ENCODE results near the gene HOXA5.

The HOXA5 gene

DNA sequence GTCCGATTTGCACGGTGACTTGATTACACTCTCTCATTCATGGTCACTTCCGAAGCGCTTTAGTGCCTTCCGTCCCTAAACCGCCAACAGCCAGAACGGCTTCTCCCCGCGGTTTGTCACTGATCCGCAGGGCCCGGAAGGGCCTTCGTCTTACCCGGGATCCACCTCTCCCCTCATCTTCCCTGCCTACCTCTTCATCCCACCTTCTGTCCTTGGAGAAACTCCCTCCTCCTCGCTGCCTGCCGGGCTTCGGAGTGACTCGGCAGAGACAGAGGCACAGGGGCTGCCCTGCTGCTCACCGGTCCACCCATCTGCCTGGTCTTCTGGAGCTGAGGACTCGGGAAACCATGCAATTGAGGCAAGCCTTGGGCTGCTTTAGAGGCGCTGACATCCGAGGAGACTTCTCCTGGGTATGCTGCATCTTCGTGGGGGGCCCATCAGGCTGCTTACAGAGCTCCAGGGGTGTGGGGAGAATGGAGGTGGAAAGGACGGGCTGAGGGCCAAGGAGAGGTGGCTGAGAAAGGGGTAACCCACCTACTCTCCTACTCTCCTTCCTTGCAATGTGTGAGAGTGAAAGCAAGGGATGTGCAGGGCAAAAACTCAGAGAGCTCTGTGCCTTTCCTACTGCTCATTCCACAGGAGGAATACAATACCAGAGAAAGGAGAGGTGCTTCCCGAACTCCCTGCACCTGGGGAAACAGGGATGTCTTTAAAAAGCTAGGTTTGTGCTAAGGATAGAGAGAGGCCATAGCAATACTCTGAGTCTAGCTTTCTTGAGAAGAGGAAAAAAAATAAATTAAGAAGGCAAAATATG lies 42.6 kb upstream of the HOXA5 start:
- Histone ChIP-seq H3K9me3 (no peaks in the 10 kb centered on the region), H3K4me1 (peaks cover 35% of the 10 kb centered on the region), H3K36me3 (replicated peaks) (peaks cover 12% of the 10 kb centered on the region), H3K27me3 (ENCODE audit: low read depth) (no peaks in the 10 kb centered on the region), H3K4me3 (peak overlapping the region; percentile 60)
- DNase-seq (ENCODE audit: low spot score in 2 of 2), result peak; percentile 67 to 70
- in situ Hi-C loops (cut with MboI; ENCODE audit: low sequenced_read_pairs), result no loop called here

DNA sequence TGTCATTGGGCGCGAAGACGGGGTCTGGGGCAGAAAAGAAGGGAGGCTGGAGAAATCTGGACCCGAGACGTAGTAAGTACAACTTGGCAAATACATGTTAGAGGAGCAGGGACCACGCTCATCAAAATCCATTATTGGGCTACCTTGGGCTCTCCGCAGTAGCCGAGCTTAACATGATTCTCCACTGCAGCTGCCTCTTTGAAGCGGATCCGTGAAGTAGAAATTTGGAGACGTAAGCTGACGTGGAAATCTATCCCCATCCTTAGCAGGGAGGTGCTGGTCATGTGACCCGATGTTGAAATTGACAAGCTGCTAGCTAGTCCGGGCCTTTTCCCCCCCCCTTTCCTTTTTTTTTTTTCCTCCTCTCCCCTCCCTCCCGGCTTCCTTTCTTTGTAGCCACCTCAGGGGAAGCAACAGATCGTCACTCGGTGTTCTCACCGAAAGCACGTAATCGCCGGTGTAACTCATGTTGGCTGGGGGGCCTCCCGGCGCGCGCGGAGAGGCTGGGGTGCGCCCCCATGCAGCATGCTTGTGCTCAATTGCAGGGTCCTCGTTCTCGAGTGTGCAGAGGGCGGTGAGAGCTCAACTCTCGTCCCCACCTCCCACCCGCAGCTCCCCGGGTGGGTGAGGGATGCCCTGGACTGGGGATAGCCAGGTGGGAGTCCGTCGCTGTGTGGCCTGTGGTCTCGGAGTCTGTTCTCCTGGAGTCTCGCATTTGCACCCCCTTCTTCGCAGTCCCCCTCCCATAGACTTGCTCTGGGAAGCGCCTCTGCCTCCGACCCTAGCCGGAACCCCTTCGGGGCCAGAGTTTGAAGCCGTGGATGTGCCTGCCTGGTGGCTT lies 41.8 kb upstream of the HOXA5 start, which contains the start of gene HOXA11:
TSS of gene HOXA11 (minus strand) at position 220 of the 841 bp plus-strand sequence. CDS start at position 132, 88 bp downstream.
- peak; percentile 87 to 97 for DNase-seq (ENCODE audit: low spot score in 2 of 2)
- Histone ChIP-seq H3K4me3 (peak within 1 kb of the TSS; percentile 60), H3K27me3 (ENCODE audit: low read depth) (no peaks in the 10 kb centered on the region), H3K4me1 (peaks cover 40% of the 10 kb centered on the region), H3K36me3 (replicated peaks) (peaks cover 12% of the 10 kb centered on the region), H3K9me3 (no peaks in the 10 kb centered on the region)
- in situ Hi-C loops (cut with MboI; ENCODE audit: low sequenced_read_pairs), result no loop called here

DNA sequence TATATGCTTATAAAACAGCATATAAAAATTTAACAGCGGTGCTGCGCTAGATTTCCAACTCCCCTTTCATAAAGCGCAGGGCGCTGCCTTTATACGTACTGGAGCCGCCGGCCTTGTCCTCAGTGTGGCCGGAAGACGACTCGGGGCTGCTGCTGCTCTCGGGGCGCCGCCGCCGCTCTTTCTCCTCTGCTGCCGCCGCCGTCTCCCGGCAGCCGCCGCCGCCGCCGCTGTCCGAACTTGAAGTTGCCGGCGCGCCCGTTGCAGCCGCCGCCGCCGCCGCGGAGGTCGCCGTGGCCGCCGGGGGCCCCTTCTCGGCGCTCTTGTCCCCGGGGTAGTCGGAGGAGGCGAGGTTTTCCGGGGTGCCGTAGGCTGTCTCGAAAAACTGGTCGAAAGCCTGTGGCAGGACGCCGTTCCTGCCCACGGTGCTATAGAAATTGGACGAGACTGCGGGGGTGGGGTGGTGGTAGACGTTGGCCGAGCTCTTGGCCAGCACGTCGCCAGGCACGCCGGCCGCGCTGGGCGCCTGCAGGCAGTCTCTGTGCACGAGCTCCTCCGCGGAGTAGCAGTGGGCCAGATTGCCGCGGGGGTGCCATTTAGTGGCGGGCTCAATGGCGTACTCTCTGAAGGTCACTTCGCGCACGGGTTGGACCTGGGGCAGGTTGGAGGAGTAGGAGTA lies 41.0 kb upstream of the HOXA5 start:
- Histone ChIP-seq H3K36me3 (replicated peaks) (peaks cover 12% of the 10 kb centered on the region), H3K4me3 (peak overlapping the region; percentile 60), H3K9me3 (no peaks in the 10 kb centered on the region), H3K4me1 (peaks cover 39% of the 10 kb centered on the region), H3K27me3 (ENCODE audit: low read depth) (no peaks in the 10 kb centered on the region)
- in situ Hi-C loops (cut with MboI; ENCODE audit: low sequenced_read_pairs), result no loop called here
- peak; percentile 27 to 66 for DNase-seq (ENCODE audit: low spot score in 2 of 2)

DNA sequence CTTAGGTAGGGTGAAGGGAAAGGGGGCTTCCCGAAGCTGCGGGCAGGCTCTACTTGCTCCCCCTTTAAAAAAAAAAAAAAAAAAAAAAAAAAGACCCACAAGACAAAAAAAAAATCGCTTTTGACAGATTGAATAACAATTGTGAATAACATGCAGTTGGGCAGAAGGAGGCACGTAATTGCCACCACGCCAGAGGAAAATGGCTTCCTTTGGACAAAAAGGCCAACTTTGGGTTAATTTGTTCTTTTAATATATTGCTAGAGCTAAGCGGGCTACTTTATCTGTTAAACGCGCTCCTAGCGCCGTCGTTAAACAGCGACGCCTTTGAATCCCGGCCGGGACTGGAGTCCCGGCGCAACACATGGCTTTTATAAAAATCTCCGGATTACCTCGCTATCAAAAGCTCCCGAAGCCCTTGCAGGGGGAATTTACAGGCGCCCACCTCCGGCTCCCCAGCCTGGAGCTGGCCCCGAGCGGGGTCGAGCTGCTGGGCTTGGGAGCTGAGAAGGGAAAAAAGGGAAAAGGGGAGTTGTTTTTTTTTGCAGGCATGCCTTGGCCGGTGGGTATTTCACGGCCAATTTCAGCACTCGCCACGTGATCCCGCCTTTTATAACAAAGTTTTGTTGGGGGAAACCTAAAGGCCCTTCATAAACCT lies 40.3 kb upstream of the HOXA5 start:
- in situ Hi-C loops (cut with MboI; ENCODE audit: low sequenced_read_pairs), result no loop called here
- H3K27me3 ChIP-seq (ENCODE audit: low read depth), result no peaks in the 10 kb centered on the region
- H3K4me1 ChIP-seq, result peaks cover 35% of the 10 kb centered on the region
- peaks cover 12% of the 10 kb centered on the region for H3K36me3 ChIP-seq (replicated peaks)
- peak in 1 of 2 experiments; percentile 37 for DNase-seq (ENCODE audit: low spot score in 2 of 2)
- H3K4me3 ChIP-seq, result peak overlapping the region; percentile 60
- no peaks in the 10 kb centered on the region for H3K9me3 ChIP-seq

DNA sequence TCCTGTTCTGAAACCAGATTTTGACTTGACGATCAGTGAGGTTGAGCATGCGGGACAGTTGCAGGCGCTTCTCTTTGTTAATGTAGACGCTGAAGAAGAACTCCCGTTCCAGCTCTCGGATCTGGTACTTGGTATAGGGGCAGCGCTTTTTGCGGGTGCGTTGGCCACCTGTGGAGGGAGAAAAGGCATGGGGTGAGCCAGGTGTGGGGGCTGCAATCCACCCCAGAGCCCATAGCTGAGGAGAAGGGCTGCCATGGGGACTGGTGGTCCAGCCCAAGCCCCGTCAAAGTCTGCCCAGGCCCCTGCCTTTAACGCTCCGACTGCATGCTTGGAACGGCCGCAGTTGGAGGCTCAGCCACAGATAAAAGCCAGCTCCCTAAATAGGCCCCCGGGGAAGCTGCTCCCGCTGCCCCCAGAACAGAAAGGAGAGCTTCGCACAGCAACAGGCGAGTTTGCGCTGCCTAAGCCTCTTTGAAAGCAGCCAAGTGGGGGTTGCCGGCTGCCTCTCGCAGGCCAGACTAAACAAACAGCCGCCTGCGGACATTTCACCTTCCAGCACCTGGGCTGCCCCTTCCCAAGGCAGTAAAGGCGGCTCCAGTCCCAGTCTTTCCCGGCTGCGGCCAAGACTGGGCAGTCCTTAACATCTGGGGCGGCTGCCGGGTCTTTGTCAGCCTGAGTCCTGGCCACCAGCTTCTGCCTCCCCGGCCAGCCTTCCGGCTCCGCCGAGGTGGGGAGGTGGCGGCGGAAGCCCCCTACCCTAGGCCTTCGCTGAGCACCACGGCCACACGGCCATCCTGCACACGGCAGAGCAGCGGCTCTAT lies 39.6 kb upstream of the HOXA5 start:
- peak; percentile 61 to 64 for DNase-seq (ENCODE audit: low spot score in 2 of 2)
- Histone ChIP-seq H3K27me3 (ENCODE audit: low read depth) (no peaks in the 10 kb centered on the region), H3K36me3 (replicated peaks) (peaks cover 12% of the 10 kb centered on the region), H3K4me1 (peaks cover 27% of the 10 kb centered on the region), H3K9me3 (no peaks in the 10 kb centered on the region), H3K4me3 (peak overlapping the region; percentile 60)
- in situ Hi-C loops (cut with MboI; ENCODE audit: low sequenced_read_pairs), result no loop called here

DNA sequence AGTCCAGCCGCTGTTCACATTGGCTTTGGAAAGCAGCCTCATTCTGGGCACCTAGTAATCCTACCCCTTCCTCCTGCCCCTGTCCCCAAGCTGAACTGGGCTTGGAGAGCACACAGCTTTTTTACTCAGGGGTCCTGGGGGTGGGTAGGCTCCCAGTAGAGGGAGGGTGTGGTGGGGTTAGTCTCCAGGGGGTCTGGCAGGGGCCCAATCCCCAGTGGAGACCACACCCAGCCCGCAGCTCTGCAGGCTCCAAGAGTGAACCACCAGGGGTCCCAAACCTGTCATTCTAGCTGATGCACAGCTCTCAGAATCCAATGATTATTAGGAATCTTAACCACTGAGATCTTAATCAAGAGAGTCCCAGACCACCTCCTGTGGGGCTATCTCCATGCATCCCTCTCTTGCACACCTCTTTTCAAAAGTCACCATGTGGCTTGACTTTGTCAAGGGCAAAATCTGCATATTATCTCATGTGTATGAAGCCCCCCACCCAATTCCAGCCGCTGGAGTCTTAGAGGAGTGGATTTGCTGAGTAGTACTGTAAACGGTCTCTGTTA lies 38.9 kb upstream of the HOXA5 start:
- H3K36me3 ChIP-seq (replicated peaks), result peaks cover 12% of the 10 kb centered on the region
- in situ Hi-C loops (cut with MboI; ENCODE audit: low sequenced_read_pairs), result no loop called here
- no peaks in the 10 kb centered on the region for H3K27me3 ChIP-seq (ENCODE audit: low read depth)
- DNase-seq (ENCODE audit: low spot score in 2 of 2), result peak in 1 of 2 experiments; percentile 37
- H3K9me3 ChIP-seq, result no peaks in the 10 kb centered on the region
- H3K4me1 ChIP-seq, result peaks cover 30% of the 10 kb centered on the region
- peak overlapping the region; percentile 60 for H3K4me3 ChIP-seq

DNA sequence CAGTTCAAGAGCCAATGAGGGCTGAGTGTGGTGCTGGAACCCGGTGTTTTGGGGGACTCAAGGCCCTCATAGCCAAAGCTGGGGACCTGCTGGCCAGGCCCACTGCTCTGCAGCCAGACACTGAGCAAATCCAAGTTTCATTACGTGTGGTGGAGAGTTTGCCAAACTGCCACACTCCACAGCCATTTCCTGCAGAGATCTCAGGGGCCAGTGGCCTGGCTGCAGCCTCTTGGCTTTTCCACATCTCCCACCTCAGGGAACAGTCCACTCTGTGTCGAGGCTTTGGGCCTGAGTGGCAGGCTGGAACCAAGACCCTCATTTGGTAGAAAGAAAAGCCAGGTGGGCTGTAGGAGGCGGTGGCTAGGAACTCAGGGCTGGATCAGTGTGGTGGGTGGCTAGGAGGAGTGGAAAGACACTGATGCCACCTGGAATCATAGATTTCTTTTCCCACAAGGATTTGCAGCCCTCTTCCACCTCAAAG lies 38.4 kb upstream of the HOXA5 start:
- no peaks in the 10 kb centered on the region for H3K27me3 ChIP-seq (ENCODE audit: low read depth)
- H3K4me3 ChIP-seq, result no peak overlapping the region
- peaks cover 25% of the 10 kb centered on the region for H3K4me1 ChIP-seq
- H3K36me3 ChIP-seq (replicated peaks), result peaks cover 12% of the 10 kb centered on the region
- peak in 1 of 2 experiments; percentile 7 for DNase-seq (ENCODE audit: low spot score in 2 of 2)
- in situ Hi-C loops (cut with MboI; ENCODE audit: low sequenced_read_pairs), result no loop called here
- H3K9me3 ChIP-seq, result no peaks in the 10 kb centered on the region

DNA sequence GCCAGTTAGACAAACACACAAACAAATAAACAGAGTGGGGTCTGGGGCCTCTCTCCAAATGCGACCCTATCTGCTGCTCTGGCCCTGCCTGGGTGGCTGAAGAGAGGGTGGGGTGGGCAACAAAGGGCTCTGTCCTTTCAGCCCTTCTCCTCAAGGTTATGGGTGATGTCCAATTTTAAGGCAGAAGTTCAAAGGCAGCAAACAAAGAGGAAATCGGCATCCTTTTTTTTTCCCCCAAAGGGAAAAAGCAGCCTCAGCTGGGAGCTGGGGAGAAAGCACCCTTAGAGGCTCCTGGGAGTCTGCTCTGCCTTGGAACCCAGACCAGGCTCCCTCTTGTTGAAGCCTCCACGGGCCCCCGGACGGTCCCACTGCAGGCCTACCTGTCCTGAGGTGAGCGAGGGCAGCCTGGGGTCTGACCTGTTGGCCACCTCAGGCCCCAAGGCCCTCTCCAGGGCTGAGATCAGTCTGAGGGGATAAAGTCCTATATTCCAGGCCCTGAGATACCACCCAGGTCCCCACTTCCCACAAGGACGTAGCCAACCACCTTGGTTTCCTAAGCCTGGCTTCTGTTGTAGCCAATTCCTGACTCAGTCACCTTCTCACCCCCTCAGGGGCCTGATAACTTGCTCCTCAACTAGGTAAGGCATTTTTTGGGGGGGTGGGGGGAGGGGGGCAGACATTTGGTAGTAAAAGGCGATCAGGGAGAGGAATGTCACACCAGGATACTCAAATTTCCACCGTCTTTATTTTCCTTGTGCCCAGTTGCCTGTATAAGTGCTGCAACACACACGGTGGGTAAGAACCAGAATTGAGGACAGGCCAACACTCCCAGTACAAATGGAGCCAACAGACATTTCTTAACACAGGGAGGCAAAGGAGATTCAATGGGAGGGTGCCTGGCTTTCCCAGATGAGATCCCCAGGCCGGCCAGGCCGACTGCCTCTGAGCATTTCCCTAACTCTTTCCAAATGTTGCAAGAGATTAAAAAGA lies 37.2 kb upstream of the HOXA5 start:
- H3K27me3 ChIP-seq (ENCODE audit: low read depth), result no peaks in the 10 kb centered on the region
- no peaks in the 10 kb centered on the region for H3K9me3 ChIP-seq
- peak overlapping the region; percentile 26 for H3K4me3 ChIP-seq
- H3K36me3 ChIP-seq (replicated peaks), result peaks cover 12% of the 10 kb centered on the region
- peaks cover 23% of the 10 kb centered on the region for H3K4me1 ChIP-seq
- peak in 1 of 2 experiments; percentile 8 for DNase-seq (ENCODE audit: low spot score in 2 of 2)
- in situ Hi-C loops (cut with MboI; ENCODE audit: low sequenced_read_pairs), result no loop called here

DNA sequence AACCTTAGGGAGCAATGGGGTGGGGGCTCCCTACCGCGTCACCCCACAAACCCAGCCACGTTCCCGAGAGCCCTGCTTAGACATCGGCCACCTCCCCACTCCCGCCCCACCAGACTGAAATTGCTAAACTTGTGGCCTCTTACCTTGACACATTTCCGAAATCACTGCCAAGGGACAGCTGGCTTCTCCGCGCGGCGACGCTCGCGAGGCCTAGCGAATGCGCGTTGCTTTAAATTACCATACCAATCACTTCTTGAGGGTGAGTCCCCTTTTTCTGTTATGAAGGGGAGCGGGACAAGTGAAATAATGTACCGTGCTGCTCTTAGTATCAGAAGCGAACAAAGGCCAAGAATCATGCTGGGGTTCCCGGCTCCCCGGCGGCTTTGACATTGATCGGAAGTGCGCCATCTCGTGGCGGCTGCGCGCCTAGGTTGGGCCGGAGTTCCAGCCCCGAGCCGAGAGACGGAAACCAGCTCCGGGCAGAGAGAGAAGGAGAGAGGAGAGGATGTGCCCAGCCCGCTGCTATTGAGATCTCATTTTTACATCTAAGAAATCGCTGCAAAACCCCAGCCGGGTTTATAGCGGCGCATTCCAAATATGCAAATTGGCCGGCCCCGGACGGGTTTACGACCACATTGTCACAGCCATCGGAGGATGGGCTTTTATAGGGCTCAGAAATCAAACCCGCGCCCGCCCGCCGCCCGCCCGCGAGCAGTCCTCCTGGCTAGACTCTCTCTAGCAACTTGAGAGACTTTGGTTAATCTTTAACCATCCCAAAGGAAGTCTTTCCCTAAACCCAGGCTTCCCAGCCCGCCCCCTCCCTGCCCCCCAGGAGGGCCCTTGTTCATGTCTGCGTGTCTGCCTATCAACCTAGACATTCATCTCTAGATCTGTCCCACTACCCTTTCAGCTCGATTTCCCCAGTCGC lies 36.3 kb upstream of the HOXA5 start:
- in situ Hi-C loops (cut with MboI; ENCODE audit: low sequenced_read_pairs), result no loop called here
- DNase-seq (ENCODE audit: low spot score in 2 of 2), result peak; percentile 76 to 92
- H3K9me3 ChIP-seq, result no peaks in the 10 kb centered on the region
- H3K27me3 ChIP-seq (ENCODE audit: low read depth), result no peaks in the 10 kb centered on the region
- peaks cover 12% of the 10 kb centered on the region for H3K36me3 ChIP-seq (replicated peaks)
- H3K4me3 ChIP-seq, result peak overlapping the region; percentile 26
- peaks cover 24% of the 10 kb centered on the region for H3K4me1 ChIP-seq

DNA sequence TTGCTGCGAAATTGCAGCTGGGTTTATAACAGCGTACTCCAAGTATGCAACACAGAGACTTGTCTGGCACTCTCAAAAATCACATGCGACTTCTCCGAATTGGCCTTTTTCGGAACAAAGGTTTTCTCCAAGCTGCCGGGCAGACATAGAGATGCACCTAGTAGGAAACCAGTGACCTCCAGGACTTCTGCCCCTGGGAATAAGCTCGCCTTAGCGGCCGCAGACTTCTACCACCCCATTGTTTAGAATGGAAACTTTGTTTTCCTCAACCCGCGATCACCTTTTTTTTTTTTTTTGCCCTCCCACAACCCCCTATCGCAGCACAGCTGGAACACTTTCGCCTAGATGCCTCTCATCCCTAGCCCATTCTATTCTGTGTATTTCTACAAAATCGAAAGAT lies 35.5 kb upstream of the HOXA5 start:
- in situ Hi-C loops (cut with MboI; ENCODE audit: low sequenced_read_pairs), result no loop called here
- Histone ChIP-seq H3K4me3 (no peak overlapping the region), H3K4me1 (peaks cover 29% of the 10 kb centered on the region), H3K36me3 (replicated peaks) (peaks cover 12% of the 10 kb centered on the region), H3K27me3 (ENCODE audit: low read depth) (no peaks in the 10 kb centered on the region), H3K9me3 (no peaks in the 10 kb centered on the region)
- peak in 1 of 2 experiments; percentile 18 for DNase-seq (ENCODE audit: low spot score in 2 of 2)

Data from HAP-1 (cell line).